CD14-positive monocyte (primary cell): ENCODE data around the gene GNAS-AS1. TPM values are rescaled to one million over a fixed set of nuclear protein-coding genes. Genes with fewer than 3 reads are reported as not detected.

Source experiments
- DNase-seq, 3 donors: peaks; one replicate each; pipeline ENCODE4 v3.0.0-alpha.2; 2011 to 2022
- H2AFZ ChIP-seq: 2 replicates; pipeline ENCODE4 v1.6.0; 2012; ENCODE audit warnings: mild to moderate bottlenecking, low read depth, low read length, inconsistent platforms; ENCODE audit not compliant: insufficient read depth, poor library complexity, severe bottlenecking
- H3K27ac ChIP-seq, 2 donors: 1 replicate in 1 of 2; 2 replicates in 1 of 2; pipeline ENCODE4 v1.5.1; 2012 to 2013; ENCODE audit warnings: low read length in 2 of 2, control low read depth in 1 of 2, inconsistent platforms in 1 of 2, low read depth in 1 of 2, mild to moderate bottlenecking in 1 of 2
- H3K27me3 ChIP-seq, 2 donors: one replicate each; pipeline versions ENCODE4 v1.6.0 to v1.6.1; 2011 to 2013; ENCODE audit warnings: low read length in 2 of 2; ENCODE audit not compliant: control insufficient read depth in 2 of 2, insufficient read depth in 2 of 2
- H3K36me3 ChIP-seq, 2 donors: replicated peaks in 1 of 2; 1 replicate in 1 of 2; 2 replicates in 1 of 2; pipeline versions ENCODE4 v1.5.1 to v1.6.1; 2012 to 2013; ENCODE audit warnings: low read length in 2 of 2, control low read depth in 1 of 2, inconsistent platforms in 1 of 2, mild to moderate bottlenecking in 1 of 2; ENCODE audit not compliant: insufficient read depth in 2 of 2, control insufficient read depth in 1 of 2
- H3K4me1 ChIP-seq, 2 donors: 1 replicate in 1 of 2; 2 replicates in 1 of 2; pipeline versions ENCODE4 v1.5.1 to v1.6.1; 2012 to 2013; ENCODE audit warnings: low read length in 2 of 2, control low read depth in 1 of 2, inconsistent platforms in 1 of 2, mild to moderate bottlenecking in 1 of 2, moderate library complexity in 1 of 2; ENCODE audit not compliant: insufficient read depth in 2 of 2, control insufficient read depth in 1 of 2
- H3K4me2 ChIP-seq: replicated peaks from 2 replicates; pipeline ENCODE3; 2012; ENCODE audit warnings: low read length, moderate library complexity, mild to moderate bottlenecking; ENCODE audit not compliant: poor library complexity, severe bottlenecking; ENCODE audit errors: extremely low read depth
- H3K4me3 ChIP-seq, 3 experiments: fragments of 200-600 bp in 1 of 3; sonication (generic) in 1 of 3; replicated peaks in 1 of 3; 1 replicate in 2 of 3; 2 replicates in 1 of 3; pipeline ENCODE4 v1.5.1; 2011 to 2013; ENCODE audit warnings: low read length in 3 of 3, mild to moderate bottlenecking in 3 of 3, control low read depth in 2 of 3, low read depth in 2 of 3, inconsistent platforms in 1 of 3, moderate library complexity in 1 of 3
- H3K79me2 ChIP-seq: 2 replicates; pipeline ENCODE4 v1.6.0; 2012; ENCODE audit warnings: mild to moderate bottlenecking, control low read depth, inconsistent platforms, low read length, moderate library complexity; ENCODE audit not compliant: insufficient read depth
- H3K9ac ChIP-seq: 2 replicates; pipeline ENCODE4 v1.6.0; 2017; ENCODE audit warnings: low read length, mild to moderate bottlenecking; ENCODE audit not compliant: insufficient read depth, poor library complexity, severe bottlenecking
- H3K9me3 ChIP-seq, 2 donors: replicated peaks in 1 of 2; 1 replicate in 1 of 2; 2 replicates in 1 of 2; pipeline versions ENCODE4 v1.5.1 to v1.6.1; 2012 to 2013; ENCODE audit warnings: low read length in 2 of 2, control low read depth in 1 of 2; ENCODE audit not compliant: control insufficient read depth in 1 of 2, insufficient read depth in 1 of 2
- H4K20me1 ChIP-seq: 2 replicates; pipeline ENCODE4 v1.6.0; 2012; ENCODE audit warnings: mild to moderate bottlenecking, low read length, control low read depth, moderate library complexity; ENCODE audit not compliant: insufficient read depth
- H3K27ac Mint-ChIP-seq, 7 donors: one replicate each; pipeline ENCODE4 v1.8.0; 2020; ENCODE audit warnings: mild to moderate bottlenecking in 7 of 7, mixed read lengths in 7 of 7, moderate library complexity in 6 of 7, inconsistent platforms in 2 of 7
- H3K27me3 Mint-ChIP-seq, 3 donors: one replicate each; pipeline ENCODE4 v1.8.0; 2021 to 2022; ENCODE audit warnings: low read depth in 3 of 3, mild to moderate bottlenecking in 3 of 3, mixed read lengths in 3 of 3, moderate library complexity in 3 of 3, inconsistent platforms in 1 of 3
- H3K36me3 Mint-ChIP-seq, 2 donors: one replicate each; pipeline ENCODE4 v1.8.0; 2020; ENCODE audit warnings: mixed read lengths in 2 of 2, inconsistent platforms in 1 of 2, mild to moderate bottlenecking in 1 of 2
- H3K4me1 Mint-ChIP-seq: one replicate; pipeline ENCODE4 v1.8.0; 2020; ENCODE audit warnings: mild to moderate bottlenecking, mixed read lengths
- H3K4me3 Mint-ChIP-seq, 2 donors: one replicate each; pipeline ENCODE4 v1.8.0; 2020; ENCODE audit warnings: mild to moderate bottlenecking in 2 of 2, mixed read lengths in 2 of 2, moderate library complexity in 1 of 2
- H3K9me3 Mint-ChIP-seq, 7 donors: one replicate each; pipeline ENCODE4 v1.8.0; 2020 to 2022; ENCODE audit warnings: mixed read lengths in 7 of 7, mild to moderate bottlenecking in 6 of 7, moderate library complexity in 6 of 7, inconsistent platforms in 2 of 7
- WGBS: methylation state at CpG from one replicate; pipeline ENCODE4 v1.1.5; 2013; ENCODE audit warnings: missing lambda C conversion rate; ENCODE audit not compliant: insufficient coverage; 5-methylcytosine and 5-hydroxymethylcytosine counted together
- intact Hi-C, 2 donors: fragments of 100-400 bp; cut with micrococcal nuclease; formaldehyde crosslinking; loops; one replicate each; pipeline versions ENCODE4 v1.15.0 to v1.15.1; 2023
- polyA plus RNA-seq, 3 donors: library from polyadenylated mRNA; depleted of rRNA in 1 of 3; unstranded in 2 of 3; stranded (reverse) in 1 of 3; fragments of 300-500 nt in 2 of 3; fragments of >200 nt in 1 of 3; fragmentation: Illumina TruSeq in 2 of 3; gene quantifications; 1 replicate in 2 of 3; 2 replicates in 1 of 3; pipeline ENCODE4 v1.2.3, GENCODE V29; 2012 to 2021
- TF ChIP-seq, protein P1 (sequence below): fragments of 200-600 bp; IDR thresholded peaks from one replicate; pipeline ENCODE4 v1.8.0; 2022; ENCODE audit warnings: antibody characterized with exemption, mild to moderate bottlenecking

The GNAS-AS1 gene
- polyA plus RNA-seq, 3 donors: not detected

DNA sequence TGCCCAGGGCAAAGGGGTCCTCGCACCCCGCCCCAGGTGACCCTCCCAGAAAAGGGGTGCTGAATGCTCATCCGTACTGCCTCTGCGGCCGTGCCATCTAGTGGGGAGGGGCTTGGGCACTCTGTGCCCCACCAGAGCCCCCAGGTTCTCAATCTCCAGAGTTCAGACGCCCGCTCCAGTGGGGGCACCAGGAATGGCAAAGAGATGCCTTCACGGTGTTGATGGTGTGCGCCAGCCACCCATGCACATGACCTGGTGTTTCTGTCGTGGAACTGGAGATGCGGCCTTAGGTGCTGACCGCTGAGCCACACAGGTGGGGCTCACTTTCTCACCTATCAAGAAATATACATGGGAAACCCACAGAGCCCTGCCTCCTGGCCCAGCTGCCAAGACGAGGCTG, 30.8 kb downstream of the GNAS-AS1 start:
- no peaks in the 10 kb centered on the region for H3K36me3 Mint-ChIP-seq
- Histone ChIP-seq H3K79me2 (no peaks in the 10 kb centered on the region), H3K9me3 (peaks cover 0 to 4% of the 10 kb centered on the region in 2 donors), H4K20me1 (no peaks in the 10 kb centered on the region), H2AFZ (no peak overlapping the region), H3K4me2 (no peak overlapping the region), H3K27me3 (no peaks in the 10 kb centered on the region), H3K4me3 (no peak overlapping the region), H3K9ac (no peak overlapping the region), H3K36me3 (no peaks in the 10 kb centered on the region), H3K4me1 (no peaks in the 10 kb centered on the region), H3K27ac (no peak overlapping the region)
- intact Hi-C loops: no loop called here
- peaks cover 2 to 17% (median 10%) of the 10 kb centered on the region in 3 donors for H3K27me3 Mint-ChIP-seq
- WGBS: 96% methylated on average over 13 of the region's 13 CpGs
- H3K27ac Mint-ChIP-seq: no peak overlapping the region
- DNase-seq: no peak
- peaks cover 2 to 11% (median 6%) of the 10 kb centered on the region in 7 donors for H3K9me3 Mint-ChIP-seq
- TF ChIP-seq, protein P1, sequence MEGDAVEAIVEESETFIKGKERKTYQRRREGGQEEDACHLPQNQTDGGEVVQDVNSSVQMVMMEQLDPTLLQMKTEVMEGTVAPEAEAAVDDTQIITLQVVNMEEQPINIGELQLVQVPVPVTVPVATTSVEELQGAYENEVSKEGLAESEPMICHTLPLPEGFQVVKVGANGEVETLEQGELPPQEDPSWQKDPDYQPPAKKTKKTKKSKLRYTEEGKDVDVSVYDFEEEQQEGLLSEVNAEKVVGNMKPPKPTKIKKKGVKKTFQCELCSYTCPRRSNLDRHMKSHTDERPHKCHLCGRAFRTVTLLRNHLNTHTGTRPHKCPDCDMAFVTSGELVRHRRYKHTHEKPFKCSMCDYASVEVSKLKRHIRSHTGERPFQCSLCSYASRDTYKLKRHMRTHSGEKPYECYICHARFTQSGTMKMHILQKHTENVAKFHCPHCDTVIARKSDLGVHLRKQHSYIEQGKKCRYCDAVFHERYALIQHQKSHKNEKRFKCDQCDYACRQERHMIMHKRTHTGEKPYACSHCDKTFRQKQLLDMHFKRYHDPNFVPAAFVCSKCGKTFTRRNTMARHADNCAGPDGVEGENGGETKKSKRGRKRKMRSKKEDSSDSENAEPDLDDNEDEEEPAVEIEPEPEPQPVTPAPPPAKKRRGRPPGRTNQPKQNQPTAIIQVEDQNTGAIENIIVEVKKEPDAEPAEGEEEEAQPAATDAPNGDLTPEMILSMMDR: no peak
- H3K4me1 Mint-ChIP-seq: no peaks in the 10 kb centered on the region
- no peak overlapping the region for H3K4me3 Mint-ChIP-seq

DNA sequence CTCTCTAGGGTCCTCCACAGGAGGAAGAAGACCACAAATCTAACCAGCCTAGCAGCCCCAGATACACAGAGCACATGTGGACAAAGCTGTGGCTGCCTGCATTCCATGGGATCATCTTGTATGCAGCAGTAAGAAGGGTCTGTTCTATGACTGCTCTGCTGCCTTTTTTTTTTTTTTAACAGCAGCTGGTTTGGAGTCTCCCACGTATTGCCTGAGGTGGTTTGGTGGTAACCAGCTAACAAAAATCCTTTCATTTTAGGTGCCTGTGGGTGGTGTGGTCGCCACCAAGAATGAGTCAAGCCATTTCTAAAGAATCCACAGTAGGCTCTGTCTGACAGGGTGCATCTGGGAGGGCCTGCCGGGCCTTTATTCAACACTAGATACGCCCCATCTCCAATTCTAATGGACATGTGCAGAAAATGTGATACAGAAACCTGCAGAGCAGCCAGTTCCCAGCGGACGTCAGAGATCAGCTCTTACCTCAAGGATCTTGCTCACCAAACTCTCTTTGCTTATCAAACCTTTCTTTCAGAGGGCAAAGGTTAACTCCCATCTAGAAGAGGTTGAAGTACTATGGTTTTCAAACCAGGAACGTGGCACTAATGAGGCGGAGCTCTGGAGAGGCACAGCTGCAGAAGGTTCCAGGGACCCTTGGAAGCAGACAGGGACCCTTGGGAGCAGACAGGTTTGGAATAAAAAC, 32.0 kb downstream of the GNAS-AS1 start:
- Histone ChIP-seq H3K27ac (no peak overlapping the region), H3K79me2 (no peaks in the 10 kb centered on the region), H3K4me3 (no peak overlapping the region), H2AFZ (no peak overlapping the region), H3K4me1 (no peaks in the 10 kb centered on the region), H3K9me3 (peaks cover 0 to 4% of the 10 kb centered on the region in 2 donors), H3K27me3 (no peaks in the 10 kb centered on the region), H4K20me1 (no peaks in the 10 kb centered on the region), H3K9ac (no peak overlapping the region), H3K4me2 (no peak overlapping the region), H3K36me3 (no peaks in the 10 kb centered on the region)
- H3K4me3 Mint-ChIP-seq: no peak overlapping the region
- no peak overlapping the region for H3K27ac Mint-ChIP-seq
- TF ChIP-seq, protein P1: no peak
- H3K27me3 Mint-ChIP-seq: peaks cover 2 to 16% (median 10%) of the 10 kb centered on the region in 3 donors
- no peaks in the 10 kb centered on the region for H3K4me1 Mint-ChIP-seq
- no peaks in the 10 kb centered on the region for H3K36me3 Mint-ChIP-seq
- intact Hi-C loops: no loop called here
- 94% methylated on average over 5 of the region's 8 CpGs for WGBS
- H3K9me3 Mint-ChIP-seq: peaks cover 2 to 11% (median 6%) of the 10 kb centered on the region in 7 donors
- no peak for DNase-seq
